IMR-90 (cell line): ENCODE measurements around the gene B3GAT1. TPM values are rescaled to one million over a fixed set of nuclear protein-coding genes. Genes with fewer than 3 reads are reported as not detected.

ENCODE experiments used
- ATAC-seq: fragments of 200-7000 bp; cut with Tn5 transposase; 2 replicates; pipeline ENCODE4 v1.9.1; 2020; ENCODE audit warnings: low read depth, mild to moderate bottlenecking, moderate library complexity
- BruUV-seq: library from RNA; stranded (reverse); fragments of 400-500 nt; replicated peaks from 2 replicates; lab custom pipeline; 2021; lab: Mats Ljungman, UMichigan
- CTCF ChIA-PET: fragments of 300-600 bp; formaldehyde crosslinking; extraction: SDS; loops from one replicate; lab custom pipeline; 2021; ENCODE audit warnings: antibody characterized with exemption; lab: Yijun Ruan, JAX
- POLR2A ChIA-PET: fragments of 300-600 bp; sonication (Branson Sonifier 250); formaldehyde crosslinking; loops from one replicate; lab custom pipeline; 2022; ENCODE audit warnings: antibody characterized with exemption; ENCODE audit not compliant: unreplicated experiment; lab: Charles Lee
- DNase-seq: peaks from one replicate; pipeline ENCODE4 v3.0.0; 2013
- H2AFZ ChIP-seq: replicated peaks from 2 replicates; pipeline ENCODE3; 2013; ENCODE audit warnings: low read length, mild to moderate bottlenecking; ENCODE audit not compliant: poor library complexity
- H2AK5ac ChIP-seq: 2 replicates; pipeline ENCODE4 v1.6.1; 2013; ENCODE audit warnings: low read depth, low read length, inconsistent platforms
- H2AK9ac ChIP-seq: replicated peaks from 2 replicates; pipeline ENCODE3; 2013; ENCODE audit warnings: mild to moderate bottlenecking, low read depth, low read length, moderate library complexity; ENCODE audit not compliant: poor library complexity
- H2BK120ac ChIP-seq: 2 replicates; pipeline ENCODE4 v1.6.1; 2013; ENCODE audit warnings: low read depth, low read length, inconsistent platforms
- H2BK15ac ChIP-seq: 3 replicates; pipeline ENCODE4 v1.6.1; 2013; ENCODE audit warnings: low read depth, low read length, inconsistent platforms
- H2BK20ac ChIP-seq: 2 replicates; pipeline ENCODE4 v1.6.1; 2013; ENCODE audit warnings: low read depth, mild to moderate bottlenecking, inconsistent platforms, low read length, moderate library complexity
- H2BK5ac ChIP-seq: 2 replicates; pipeline ENCODE4 v1.6.1; 2013; ENCODE audit warnings: mild to moderate bottlenecking, low read depth, low read length, inconsistent platforms; ENCODE audit not compliant: poor library complexity, severe bottlenecking
- H3K14ac ChIP-seq: replicated peaks from 2 replicates; pipeline ENCODE4 v1.6.1; 2013; ENCODE audit warnings: low read depth, low read length, inconsistent platforms
- H3K18ac ChIP-seq: 2 replicates; pipeline ENCODE4 v1.6.1; 2013; ENCODE audit warnings: low read depth, low read length, control low read depth
- H3K23ac ChIP-seq: 2 replicates; pipeline ENCODE4 v1.6.1; 2013; ENCODE audit warnings: low read depth, low read length, inconsistent platforms
- H3K27ac ChIP-seq: 2 replicates; pipeline ENCODE4 v1.5.1; 2013; ENCODE audit warnings: mild to moderate bottlenecking, control low read depth, low read length; ENCODE audit not compliant: insufficient read depth
- H3K27me3 ChIP-seq: 2 replicates; pipeline ENCODE4 v1.6.1; 2013; ENCODE audit warnings: low read length; ENCODE audit not compliant: control insufficient read depth, insufficient read depth
- H3K36me3 ChIP-seq: 2 replicates; pipeline ENCODE4 v1.6.1; 2013; ENCODE audit warnings: low read length, mixed read lengths; ENCODE audit not compliant: control insufficient read depth, insufficient read depth
- H3K4ac ChIP-seq: 2 replicates; pipeline ENCODE4 v1.6.1; 2013; ENCODE audit warnings: low read depth, low read length, inconsistent platforms
- H3K4me1 ChIP-seq: 2 replicates; pipeline ENCODE4 v1.6.1; 2013; ENCODE audit warnings: low read length, mixed read lengths; ENCODE audit not compliant: control insufficient read depth, insufficient read depth
- H3K4me2 ChIP-seq: 2 replicates; pipeline ENCODE4 v1.6.1; 2013; ENCODE audit warnings: low read depth, mild to moderate bottlenecking, control low read depth, low read length, moderate library complexity
- H3K4me3 ChIP-seq: 2 replicates; pipeline ENCODE4 v1.5.1; 2013; ENCODE audit warnings: low read depth, mild to moderate bottlenecking, control low read depth, low read length, moderate library complexity; ENCODE audit not compliant: insufficient read depth
- H3K56ac ChIP-seq: 2 replicates; pipeline ENCODE4 v1.6.1; 2013; ENCODE audit warnings: low read length, inconsistent platforms; ENCODE audit not compliant: insufficient read depth; ENCODE audit errors: extremely low read depth
- H3K79me1 ChIP-seq, 2 experiments: 2 replicates each; pipeline ENCODE4 v1.6.1; 2013; ENCODE audit warnings: low read length in 2 of 2, inconsistent platforms in 1 of 2, low read depth in 1 of 2
- H3K9ac ChIP-seq: 2 replicates; pipeline ENCODE4 v1.6.1; 2013; ENCODE audit warnings: low read depth, low read length, control low read depth
- H3K9me1 ChIP-seq: 2 replicates; pipeline ENCODE4 v1.6.1; 2013; ENCODE audit warnings: low read length, inconsistent platforms; ENCODE audit not compliant: insufficient read depth
- H3K9me3 ChIP-seq: 2 replicates; pipeline ENCODE4 v1.6.1; 2013; ENCODE audit warnings: low read length; ENCODE audit not compliant: control insufficient read depth, insufficient read depth
- H4K20me1 ChIP-seq: 2 replicates; pipeline ENCODE4 v1.6.1; 2013; ENCODE audit warnings: low read length, inconsistent platforms; ENCODE audit not compliant: insufficient read depth
- H4K5ac ChIP-seq: 2 replicates; pipeline ENCODE4 v1.6.1; 2013; ENCODE audit warnings: mild to moderate bottlenecking, low read depth, low read length, control low read depth
- H4K8ac ChIP-seq, 2 experiments: 2 replicates each; pipeline ENCODE4 v1.6.1; 2013; ENCODE audit warnings: low read depth in 2 of 2, low read length in 2 of 2, control low read depth in 1 of 2, inconsistent platforms in 1 of 2
- H4K91ac ChIP-seq: 2 replicates; pipeline ENCODE4 v1.6.1; 2013; ENCODE audit warnings: low read depth, low read length, inconsistent platforms; ENCODE audit not compliant: insufficient read depth
- CEBPB ChIP-seq: IDR thresholded peaks from 2 replicates; pipeline ENCODE4 v1.6.1; 2012; ENCODE audit warnings: low read depth, low read length, improper control_type of control experiment
- CHD1 ChIP-seq: IDR thresholded peaks from 2 replicates; pipeline ENCODE4 v1.6.1; 2012; ENCODE audit warnings: low read depth, low read length, improper control_type of control experiment
- MAFK ChIP-seq: IDR thresholded peaks from 2 replicates; pipeline ENCODE4 v1.6.1; 2012; ENCODE audit warnings: low read depth, low read length, improper control_type of control experiment
- MXI1 ChIP-seq: IDR thresholded peaks from 2 replicates; pipeline ENCODE4 v1.6.1; 2012; ENCODE audit warnings: low read depth, mild to moderate bottlenecking, low read length, moderate library complexity, borderline replicate concordance
- SMC3 ChIP-seq: fragments of 150-350 bp; IDR thresholded peaks from 2 replicates; pipeline ENCODE4 v1.6.1; 2016; ENCODE audit warnings: low read depth, mild to moderate bottlenecking, antibody characterized with exemption, low read length, moderate library complexity
- WGBS, 2 experiments: methylation state at CpG; one replicate each; pipeline versions ENCODE4 v1.1.5 to v1.1.7; 2013; ENCODE audit warnings: missing lambda C conversion rate in 2 of 2; ENCODE audit not compliant: insufficient read length in 1 of 2; ENCODE audit errors: extremely low coverage in 2 of 2; 5-methylcytosine and 5-hydroxymethylcytosine counted together
- dilution Hi-C: fragments of 300-500 bp; cut with HindIII; formaldehyde crosslinking; loops from one replicate; pipeline ENCODE4 v1.14.3; 2018; ENCODE audit warnings: low sequenced_read_pairs; ENCODE audit not compliant: unreplicated experiment
- in situ Hi-C: fragments of 300-500 bp; cut with MboI; formaldehyde crosslinking; loops from 3 replicates; pipeline ENCODE4 v1.14.3; 2019; ENCODE audit warnings: low sequenced_read_pairs, inconsistent platforms, mixed read lengths
- intact Hi-C: fragments of 100-400 bp; cut with micrococcal nuclease; formaldehyde crosslinking; loops from 2 replicates; pipeline ENCODE4 v1.10.0; 2022
- polyA plus RNA-seq, 3 experiments: library from polyadenylated mRNA; depleted of rRNA; stranded (reverse); fragments of >200 nt; gene quantifications; 2 replicates each; pipeline ENCODE4 v1.2.3, GENCODE V29; 2012; ENCODE audit warnings: low replicate concordance in 1 of 3
- total RNA-seq: library from RNA; depleted of rRNA; stranded (reverse); fragments of >200 nt; gene quantifications from 2 replicates; pipeline ENCODE4 v1.2.3, GENCODE V29; 2012

Gene B3GAT1
- total and polyA plus RNA-seq, 2 of the 4 experiments (the other 2 are of a cell fraction): not detected

DNA sequence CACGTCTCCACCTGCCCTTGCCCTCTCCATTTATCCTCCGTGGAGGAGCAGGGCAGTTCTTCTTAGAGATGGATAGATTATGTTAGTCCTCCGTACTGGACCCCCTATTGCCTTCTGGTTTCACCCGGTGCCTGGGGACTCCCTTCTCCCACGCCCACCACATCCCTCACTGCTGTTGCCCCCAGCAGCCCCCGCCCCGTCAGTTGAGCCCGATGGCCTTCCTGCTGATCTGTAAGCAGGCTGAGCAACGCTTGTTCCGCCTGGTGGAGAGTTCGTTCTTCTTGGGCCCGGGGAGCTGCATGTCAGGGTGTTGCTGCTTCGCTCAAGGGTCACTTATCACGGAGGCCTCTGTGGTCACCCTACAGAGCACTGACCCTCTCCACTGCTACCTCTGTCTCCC is 34.2 kb downstream of the B3GAT1 start:
- CTCF ChIA-PET: no interaction called here

More for the DNA sequence above, 34.2 kb downstream of the B3GAT1 start:
- Histone ChIP-seq H3K18ac (no peak overlapping the region), H3K79me1 (no peaks in the 10 kb centered on the region), H3K14ac (no peak overlapping the region), H2BK20ac (no peak overlapping the region), H2AK9ac (no peak overlapping the region), H3K56ac (no peak overlapping the region), H2AK5ac (no peak overlapping the region), H4K8ac (no peak overlapping the region), H3K9me1 (no peaks in the 10 kb centered on the region), H3K4me3 (no peak overlapping the region), H3K23ac (no peak overlapping the region), H2AFZ (no peak overlapping the region), H3K4ac (no peak overlapping the region), H3K4me1 (no peaks in the 10 kb centered on the region), H4K5ac (no peak overlapping the region), H3K27ac (no peak overlapping the region), H3K9me3 (peaks cover 53% of the 10 kb centered on the region), H4K91ac (no peak overlapping the region), H3K36me3 (no peaks in the 10 kb centered on the region), H2BK15ac (no peak overlapping the region), H3K4me2 (no peak overlapping the region), H2BK120ac (no peak overlapping the region), H2BK5ac (no peak overlapping the region), H3K9ac (no peak overlapping the region), H3K27me3 (no peaks in the 10 kb centered on the region), H4K20me1 (no peaks in the 10 kb centered on the region)
- intact Hi-C loops: no loop called here
- in situ Hi-C loops: no loop called here
- no CpG with 5 or more reads among the region's 14 CpGs for WGBS, 2 experiments
- DNase-seq: no peak
- POLR2A ChIA-PET: no interaction called here
- dilution Hi-C loops: no loop called here
- no TSS peak for BruUV-seq
- TF ChIP-seq CEBPB (no peak), MAFK (no peak), CHD1 (no peak), MXI1 (no peak), SMC3 (no peak)
- no peak for ATAC-seq
